GM21423 (cell line): ENCODE measurements around the gene WDR3.

Experiments used
- ATAC-seq: cut with Tn5 transposase; IDR thresholded peaks from one replicate; pipeline ENCODE4 v1.9.1; 2021; ENCODE audit warnings: mild to moderate bottlenecking, moderate library complexity; ENCODE audit not compliant: unreplicated experiment

WDR3 gene

GRCh38 chr1:117942293-117942692 lies 12.8 kb downstream of the WDR3 start:
- no peak for ATAC-seq

- no peak for ATAC-seq
Measured at GRCh38 chr1:117952386-117952785, 22.8 kb downstream of the WDR3 start.

GRCh38 chr1:117959364-117959763 lies 29.8 kb downstream of the WDR3 start:
- no peak for ATAC-seq

GRCh38 chr1:117964290-117965038 lies 34.9 kb downstream of the WDR3 start:
- ATAC-seq, result no peak

- no peak for ATAC-seq
Measured at GRCh38 chr1:117967477-117967876, 37.9 kb downstream of the WDR3 start.

GRCh38 chr1:117967881-117968280 lies 38.3 kb downstream of the WDR3 start:
- no peak for ATAC-seq

GRCh38 chr1:117970252-117970651 lies 40.7 kb downstream of the WDR3 start:
- ATAC-seq, result no peak

- no peak for ATAC-seq
Measured at GRCh38 chr1:117971777-117972176, 42.2 kb downstream of the WDR3 start.

- ATAC-seq, result no peak
Measured at GRCh38 chr1:117976381-117976780, 46.8 kb downstream of the WDR3 start.

- ATAC-seq, result no peak
Measured at GRCh38 chr1:117981455-117982192, 52.1 kb downstream of the WDR3 start.

GRCh38 chr1:117985239-117985638 lies 55.7 kb downstream of the WDR3 start:
- no peak for ATAC-seq

GRCh38 chr1:117985973-117986372 lies 56.4 kb downstream of the WDR3 start:
- no peak for ATAC-seq

GRCh38 chr1:118004312-118004711 lies 74.8 kb downstream of the WDR3 start:
- ATAC-seq, result no peak

GRCh38 chr1:118007391-118007790 lies 77.9 kb downstream of the WDR3 start:
- ATAC-seq, result no peak

- no peak for ATAC-seq
Measured at GRCh38 chr1:118008011-118008410, 78.5 kb downstream of the WDR3 start.

- no peak for ATAC-seq
Measured at GRCh38 chr1:118012515-118013124, 83.1 kb downstream of the WDR3 start.

- ATAC-seq, result no peak
Measured at GRCh38 chr1:118013336-118013735, 83.8 kb downstream of the WDR3 start.

- no peak for ATAC-seq
Measured at GRCh38 chr1:118013938-118014337, 84.4 kb downstream of the WDR3 start.
